Measurements from ENCODE around the gene HOXA7. TPM values are rescaled to one million over a fixed set of nuclear protein-coding genes. Genes with fewer than 3 reads are reported as not detected.

HOXA7 gene
- total RNA-seq, 2 donors from 2014 or later: 0.28 to 0.54 TPM

- peaks cover 3 to 71% of the 10 kb centered on the region in 2 donors for H3K4me1 ChIP-seq (ENCODE audit: control insufficient read depth in 1 of 2, low read depth in 2 of 2)
- DNase-seq (ENCODE audit: low spot score) (no peak), ATAC-seq (ENCODE audit: insufficient number of reproducible peaks, low FRiP score, low read depth) (no peak)
- no peak for TF ChIP-seq CTCF (IDR thresholded peaks at IDR 0.05)
- H3K9me3 ChIP-seq: no peaks in the 10 kb centered on the region
- H3K27me3 ChIP-seq (replicated peaks; ENCODE audit: insufficient read depth): no peaks in the 10 kb centered on the region
- H3K27ac ChIP-seq: peak overlapping the region; percentile 96 to 99
- H3K4me3 ChIP-seq: peak overlapping the region; percentile 99
- H3K36me3 ChIP-seq: no peaks in the 10 kb centered on the region
Observed at GRCh38 chr7:27122077-27122910, 34.2 kb downstream of the HOXA7 start.

- H3K27me3 ChIP-seq (replicated peaks; ENCODE audit: insufficient read depth): no peaks in the 10 kb centered on the region
- peak overlapping the region; percentile 96 to 99 for H3K27ac ChIP-seq
- ATAC-seq (ENCODE audit: insufficient number of reproducible peaks, low FRiP score, low read depth) (no peak), DNase-seq (ENCODE audit: low spot score) (no peak)
- H3K4me3 ChIP-seq: peak overlapping the region; percentile 99
- no peaks in the 10 kb centered on the region for H3K36me3 ChIP-seq
- peaks cover 3 to 66% of the 10 kb centered on the region in 2 donors for H3K4me1 ChIP-seq (ENCODE audit: control insufficient read depth in 1 of 2, low read depth in 2 of 2)
- TF ChIP-seq CTCF (IDR thresholded peaks at IDR 0.05): no peak
- H3K9me3 ChIP-seq: no peaks in the 10 kb centered on the region
Observed at GRCh38 chr7:27121684-27122076, 34.8 kb downstream of the HOXA7 start.

GRCh38 chr7:27119412-27119911 is 37.0 kb downstream of the HOXA7 start:
- Histone ChIP-seq H3K9me3 (no peaks in the 10 kb centered on the region), H3K36me3 (no peaks in the 10 kb centered on the region), H3K27ac (peak overlapping the region; percentile 96 to 99), H3K4me3 (peak overlapping the region; percentile 99), H3K27me3 (replicated peaks; ENCODE audit: insufficient read depth) (no peaks in the 10 kb centered on the region), H3K4me1 (ENCODE audit: control insufficient read depth in 1 of 2, low read depth in 2 of 2) (peaks cover 3 to 44% of the 10 kb centered on the region in 2 donors)
- TF ChIP-seq CTCF (IDR thresholded peaks at IDR 0.05): no peak
- no peak for ATAC-seq (ENCODE audit: insufficient number of reproducible peaks, low FRiP score, low read depth)
- no peak for DNase-seq (ENCODE audit: low spot score)

- H3K36me3 ChIP-seq: no peaks in the 10 kb centered on the region
- H3K27ac ChIP-seq: peak overlapping the region; percentile 96 to 99
Observed at GRCh38 chr7:27118580-27118979, 37.9 kb downstream of the HOXA7 start.

More at GRCh38 chr7:27118580-27118979, 37.9 kb downstream of the HOXA7 start:
- Histone ChIP-seq H3K4me3 (peak overlapping the region; percentile 99), H3K4me1 (ENCODE audit: control insufficient read depth in 1 of 2, low read depth in 2 of 2) (peaks cover 3 to 42% of the 10 kb centered on the region in 2 donors), H3K9me3 (no peaks in the 10 kb centered on the region), H3K27me3 (replicated peaks; ENCODE audit: insufficient read depth) (no peaks in the 10 kb centered on the region)
- DNase-seq (ENCODE audit: low spot score): no peak
- no peak for TF ChIP-seq CTCF (IDR thresholded peaks at IDR 0.05)
- no peak for ATAC-seq (ENCODE audit: insufficient number of reproducible peaks, low FRiP score, low read depth)
